Stimulated activated CD4-positive, alpha-beta T cell treated with anti-CD3 and anti-CD28 coated beads, Interleukin-4, amount 100 ng/mL, for 1 hour (primary cell): ENCODE data around the gene ACTG1.
A peak's percentile ranks its signal among the peaks of the same experiment; 100 is the strongest.

Experiments
- DNase-seq: peaks from one replicate; pipeline ENCODE4 v3.0.0-alpha.2; 2020

The ACTG1 gene

GRCh38 chr17:81492202-81492601 is 20.4 kb downstream of the ACTG1 start:
- no peak for DNase-seq

GRCh38 chr17:81491761-81492160 is 20.8 kb downstream of the ACTG1 start:
- DNase-seq, result no peak

GRCh38 chr17:81491181-81491581 is 21.4 kb downstream of the ACTG1 start:
- no peak for DNase-seq

GRCh38 chr17:81489998-81490992 is 22.3 kb downstream of the ACTG1 start:
- DNase-seq, result no peak

GRCh38 chr17:81489012-81489997 is 23.3 kb downstream of the ACTG1 start:
- DNase-seq, result no peak

- DNase-seq, result no peak
Measured at GRCh38 chr17:81488276-81488860, 24.2 kb downstream of the ACTG1 start.

- peak; percentile 87 for DNase-seq
Measured at GRCh38 chr17:81487487-81488275, 24.9 kb downstream of the ACTG1 start.

- DNase-seq, result no peak
Measured at GRCh38 chr17:81487089-81487486, 25.5 kb downstream of the ACTG1 start.

- no peak for DNase-seq
Measured at GRCh38 chr17:81486199-81486810, 26.3 kb downstream of the ACTG1 start.

GRCh38 chr17:81484195-81484979 is 28.2 kb downstream of the ACTG1 start:
- peak; percentile 90 for DNase-seq

GRCh38 chr17:81483862-81484194 is 28.8 kb downstream of the ACTG1 start:
- DNase-seq, result peak; percentile 15

- no peak for DNase-seq
Measured at GRCh38 chr17:81483085-81483861, 29.3 kb downstream of the ACTG1 start.

- DNase-seq, result no peak
Measured at GRCh38 chr17:81482673-81483072, 29.9 kb downstream of the ACTG1 start.

GRCh38 chr17:81481815-81482505 is 30.6 kb downstream of the ACTG1 start:
- no peak for DNase-seq

GRCh38 chr17:81481073-81481799 is 31.4 kb downstream of the ACTG1 start:
- peak; percentile 63 for DNase-seq

GRCh38 chr17:81480140-81481072 is 32.2 kb downstream of the ACTG1 start:
- no peak for DNase-seq
